ENCODE results near the gene GRB7.
A peak's percentile ranks its signal among the peaks of the same experiment; 100 is the strongest.

The GRB7 gene

GRCh38 chr17:39753514-39754160, 15.9 kb downstream of the GRB7 start:
- peak overlapping the region; percentile 78 for H3K4me3 ChIP-seq (ENCODE audit: low read length)
- H3K27ac ChIP-seq (ENCODE audit: low read length) = peak overlapping the region; percentile 87
- no peak for TF ChIP-seq CTCF (IDR thresholded peaks at IDR 0.05; ENCODE audit: low read depth, low read length)
- TF ChIP-seq EZH2phosphoT487 (IDR thresholded peaks at IDR 0.05; ENCODE audit: low read depth) = no peak
- H3K36me3 ChIP-seq (replicated peaks; ENCODE audit: low read depth, low read length) = no peaks in the 10 kb centered on the region
- H3K79me2 ChIP-seq (ENCODE audit: low read length) = peaks cover 15% of the 10 kb centered on the region
- H3K4me2 ChIP-seq (ENCODE audit: low read length) = peak overlapping the region; percentile 85
- H4K20me1 ChIP-seq (ENCODE audit: insufficient read depth, low read length) = no peaks in the 10 kb centered on the region
- no peaks in the 10 kb centered on the region; the same call in 1 of the 2 replicates for H3K9me3 ChIP-seq (ENCODE audit: insufficient read depth, low read length)
- H3K4me1 ChIP-seq (ENCODE audit: low read length) = peaks cover 50% of the 10 kb centered on the region
- no peaks in the 10 kb centered on the region for H3K27me3 ChIP-seq (ENCODE audit: low read depth, low read length)
- peak overlapping the region; percentile 93 for H3K9ac ChIP-seq (ENCODE audit: low read length)
- H2AFZ ChIP-seq (ENCODE audit: low read depth, low read length) = peak overlapping the region; percentile 44; the same call in 1 of the 2 replicates

GRCh38 chr17:39754161-39754957, 16.6 kb downstream of the GRB7 start:
- peak overlapping the region; percentile 92 for H3K4me2 ChIP-seq (ENCODE audit: low read length)
- TF ChIP-seq CTCF (IDR thresholded peaks at IDR 0.05; ENCODE audit: low read depth, low read length) = peak; percentile 61
- TF ChIP-seq EZH2phosphoT487 (IDR thresholded peaks at IDR 0.05; ENCODE audit: low read depth) = no peak
- peaks cover 23% of the 10 kb centered on the region for H3K79me2 ChIP-seq (ENCODE audit: low read length)
- H3K27ac ChIP-seq (ENCODE audit: low read length) = peak overlapping the region; percentile 97
- H3K4me1 ChIP-seq (ENCODE audit: low read length) = peaks cover 57% of the 10 kb centered on the region
- H4K20me1 ChIP-seq (ENCODE audit: insufficient read depth, low read length) = no peaks in the 10 kb centered on the region
- peak overlapping the region; percentile 99 for H3K9ac ChIP-seq (ENCODE audit: low read length)
- H3K27me3 ChIP-seq (ENCODE audit: low read depth, low read length) = no peaks in the 10 kb centered on the region
- H3K9me3 ChIP-seq (ENCODE audit: insufficient read depth, low read length) = no peaks in the 10 kb centered on the region; the same call in 1 of the 2 replicates
- peak overlapping the region; percentile 78 for H3K4me3 ChIP-seq (ENCODE audit: low read length)
- H2AFZ ChIP-seq (ENCODE audit: low read depth, low read length) = peak overlapping the region; percentile 44; the same call in 1 of the 2 replicates
- H3K36me3 ChIP-seq (replicated peaks; ENCODE audit: low read depth, low read length) = peaks cover 5% of the 10 kb centered on the region

- Histone ChIP-seq H3K4me3 (ENCODE audit: low read length) (peak overlapping the region; percentile 78), H4K20me1 (ENCODE audit: insufficient read depth, low read length) (no peaks in the 10 kb centered on the region), H3K9me3 (ENCODE audit: insufficient read depth, low read length) (no peaks in the 10 kb centered on the region; the same call in 1 of the 2 replicates), H3K36me3 (replicated peaks; ENCODE audit: low read depth, low read length) (peaks cover 7% of the 10 kb centered on the region), H2AFZ (ENCODE audit: low read depth, low read length) (no peak overlapping the region), H3K9ac (ENCODE audit: low read length) (peak overlapping the region; percentile 99), H3K27ac (ENCODE audit: low read length) (peak overlapping the region; percentile 97), H3K79me2 (ENCODE audit: low read length) (peaks cover 28% of the 10 kb centered on the region), H3K27me3 (ENCODE audit: low read depth, low read length) (no peaks in the 10 kb centered on the region), H3K4me2 (ENCODE audit: low read length) (peak overlapping the region; percentile 92), H3K4me1 (ENCODE audit: low read length) (peaks cover 64% of the 10 kb centered on the region)
- no peak for TF ChIP-seq CTCF (IDR thresholded peaks at IDR 0.05; ENCODE audit: low read depth, low read length)
- TF ChIP-seq EZH2phosphoT487 (IDR thresholded peaks at IDR 0.05; ENCODE audit: low read depth) = no peak
Observed at GRCh38 chr17:39754958-39755553, 17.3 kb downstream of the GRB7 start.
